BE2C (cell line): ENCODE results near the gene FAM24A.

Experiments used
- DNase-seq: peaks from one replicate; pipeline ENCODE4 v3.0.0-alpha.2; 2020
- H3K27me3 ChIP-seq: fragments of 250-450 bp; sonication (Bioruptor Pico); 2 replicates; pipeline ENCODE4 v1.5.1; 2020; ENCODE audit warnings: mild to moderate bottlenecking
- H3K36me3 ChIP-seq: fragments of 250-450 bp; sonication (Bioruptor Pico); 2 replicates; pipeline ENCODE4 v1.5.1; 2020; ENCODE audit warnings: mild to moderate bottlenecking
- H3K4me1 ChIP-seq: fragments of 250-450 bp; sonication (Bioruptor Pico); 2 replicates; pipeline ENCODE4 v1.5.1; 2020
- H3K4me3 ChIP-seq: 2 replicates; pipeline ENCODE4 v1.5.1; 2011; ENCODE audit warnings: low read depth, low read length
- H3K9me3 ChIP-seq: fragments of 250-450 bp; sonication (Bioruptor Pico); 2 replicates; pipeline ENCODE4 v1.5.1; 2020
- TF ChIP-seq, protein P1 (sequence below): IDR thresholded peaks from 2 replicates; pipeline ENCODE4 v1.5.1; 2012; ENCODE audit warnings: mild to moderate bottlenecking, low read depth, low read length

FAM24A gene

GRCh38 chr10:122875843-122876466, 34.5 kb upstream of the FAM24A start:
- Histone ChIP-seq H3K27me3 (no peaks in the 10 kb centered on the region), H3K4me1 (no peaks in the 10 kb centered on the region; the same call in 1 of the 2 replicates), H3K4me3 (no peak overlapping the region), H3K9me3 (no peaks in the 10 kb centered on the region), H3K36me3 (no peaks in the 10 kb centered on the region)
- TF ChIP-seq, protein P1, sequence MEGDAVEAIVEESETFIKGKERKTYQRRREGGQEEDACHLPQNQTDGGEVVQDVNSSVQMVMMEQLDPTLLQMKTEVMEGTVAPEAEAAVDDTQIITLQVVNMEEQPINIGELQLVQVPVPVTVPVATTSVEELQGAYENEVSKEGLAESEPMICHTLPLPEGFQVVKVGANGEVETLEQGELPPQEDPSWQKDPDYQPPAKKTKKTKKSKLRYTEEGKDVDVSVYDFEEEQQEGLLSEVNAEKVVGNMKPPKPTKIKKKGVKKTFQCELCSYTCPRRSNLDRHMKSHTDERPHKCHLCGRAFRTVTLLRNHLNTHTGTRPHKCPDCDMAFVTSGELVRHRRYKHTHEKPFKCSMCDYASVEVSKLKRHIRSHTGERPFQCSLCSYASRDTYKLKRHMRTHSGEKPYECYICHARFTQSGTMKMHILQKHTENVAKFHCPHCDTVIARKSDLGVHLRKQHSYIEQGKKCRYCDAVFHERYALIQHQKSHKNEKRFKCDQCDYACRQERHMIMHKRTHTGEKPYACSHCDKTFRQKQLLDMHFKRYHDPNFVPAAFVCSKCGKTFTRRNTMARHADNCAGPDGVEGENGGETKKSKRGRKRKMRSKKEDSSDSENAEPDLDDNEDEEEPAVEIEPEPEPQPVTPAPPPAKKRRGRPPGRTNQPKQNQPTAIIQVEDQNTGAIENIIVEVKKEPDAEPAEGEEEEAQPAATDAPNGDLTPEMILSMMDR = no peak
- DNase-seq = no peak

- Histone ChIP-seq H3K4me1 (no peaks in the 10 kb centered on the region; the same call in 1 of the 2 replicates), H3K27me3 (no peaks in the 10 kb centered on the region), H3K9me3 (no peaks in the 10 kb centered on the region), H3K4me3 (no peak overlapping the region), H3K36me3 (no peaks in the 10 kb centered on the region)
- no peak for DNase-seq
- TF ChIP-seq, protein P1 = no peak
Measured at GRCh38 chr10:122876467-122876855, 33.9 kb upstream of the FAM24A start.

- Histone ChIP-seq H3K9me3 (no peaks in the 10 kb centered on the region), H3K27me3 (no peaks in the 10 kb centered on the region), H3K4me3 (no peak overlapping the region), H3K4me1 (no peaks in the 10 kb centered on the region; the same call in 1 of the 2 replicates), H3K36me3 (no peaks in the 10 kb centered on the region)
- TF ChIP-seq, protein P1 = no peak
- no peak for DNase-seq
Measured at GRCh38 chr10:122877264-122877663, 33.1 kb upstream of the FAM24A start.

GRCh38 chr10:122878799-122879338, 31.5 kb upstream of the FAM24A start:
- TF ChIP-seq, protein P1 = no peak
- peaks cover 7% of the 10 kb centered on the region for H3K4me1 ChIP-seq
- H3K36me3 ChIP-seq = no peaks in the 10 kb centered on the region
- H3K9me3 ChIP-seq = no peaks in the 10 kb centered on the region
- H3K4me3 ChIP-seq = peak overlapping the region; percentile 72
- no peaks in the 10 kb centered on the region for H3K27me3 ChIP-seq
- peak; percentile 21 for DNase-seq

DNA sequence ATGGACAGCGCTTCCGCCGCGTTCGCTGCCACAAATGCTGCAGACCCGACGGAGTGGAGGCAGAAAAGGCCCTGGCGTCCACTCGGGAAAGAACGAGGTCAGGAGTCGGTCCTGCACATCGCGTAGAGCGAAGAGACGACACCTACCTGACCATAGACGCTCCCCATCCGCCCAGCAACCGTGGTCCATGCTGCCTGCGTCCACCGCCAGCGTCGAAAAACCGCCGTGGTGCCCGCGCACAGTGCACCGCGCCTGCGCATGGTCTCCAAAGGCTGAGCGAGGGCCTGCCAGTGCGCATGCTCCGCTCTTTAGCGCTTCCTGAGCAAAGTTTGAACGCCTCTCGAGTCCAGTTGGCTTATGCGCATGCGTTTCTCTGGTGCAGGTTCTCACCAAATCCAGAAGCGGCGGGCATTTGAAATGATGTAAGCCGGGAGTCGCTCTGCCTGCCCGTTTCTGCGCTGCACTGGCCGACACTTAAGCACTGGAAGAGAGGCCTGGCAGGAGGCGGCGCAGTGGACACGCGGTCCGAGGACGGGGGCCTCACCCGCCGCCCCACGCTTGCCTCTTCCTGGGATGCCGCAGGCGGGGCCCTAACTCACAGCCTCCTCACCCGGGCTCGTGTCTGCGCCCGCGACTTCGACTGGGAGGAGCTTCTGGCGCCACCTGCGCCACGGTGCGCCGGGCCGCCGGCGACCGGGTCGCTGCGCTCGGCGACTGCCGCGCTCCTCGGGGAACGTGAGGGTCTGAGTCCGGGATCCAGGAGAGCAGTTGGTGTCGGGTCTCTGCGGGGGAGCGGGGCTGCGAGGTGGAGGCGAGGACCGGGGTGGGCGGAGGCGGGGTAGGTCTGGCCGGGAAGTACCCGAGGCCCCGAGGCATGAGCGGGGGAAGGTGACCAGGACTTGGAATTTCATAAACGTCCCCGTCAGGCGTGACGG, 30.8 kb upstream of the FAM24A start, which contains the start of gene FAM24B:
Gene FAM24B (minus strand): TSS at position 243 of the 935 bp plus-strand sequence. CDS start 29,066 bp downstream, outside the sequence.
- TF ChIP-seq, protein P1 = no peak
- no peaks in the 10 kb centered on the region for H3K27me3 ChIP-seq
- peak; percentile 96 for DNase-seq
- H3K9me3 ChIP-seq = no peaks in the 10 kb centered on the region
- H3K4me3 ChIP-seq = peak within 1 kb of the TSS; percentile 72
- peaks cover 7% of the 10 kb centered on the region for H3K4me1 ChIP-seq
- H3K36me3 ChIP-seq = no peaks in the 10 kb centered on the region
